Measurements from ENCODE around the gene IFI30.

Gene IFI30

DNA sequence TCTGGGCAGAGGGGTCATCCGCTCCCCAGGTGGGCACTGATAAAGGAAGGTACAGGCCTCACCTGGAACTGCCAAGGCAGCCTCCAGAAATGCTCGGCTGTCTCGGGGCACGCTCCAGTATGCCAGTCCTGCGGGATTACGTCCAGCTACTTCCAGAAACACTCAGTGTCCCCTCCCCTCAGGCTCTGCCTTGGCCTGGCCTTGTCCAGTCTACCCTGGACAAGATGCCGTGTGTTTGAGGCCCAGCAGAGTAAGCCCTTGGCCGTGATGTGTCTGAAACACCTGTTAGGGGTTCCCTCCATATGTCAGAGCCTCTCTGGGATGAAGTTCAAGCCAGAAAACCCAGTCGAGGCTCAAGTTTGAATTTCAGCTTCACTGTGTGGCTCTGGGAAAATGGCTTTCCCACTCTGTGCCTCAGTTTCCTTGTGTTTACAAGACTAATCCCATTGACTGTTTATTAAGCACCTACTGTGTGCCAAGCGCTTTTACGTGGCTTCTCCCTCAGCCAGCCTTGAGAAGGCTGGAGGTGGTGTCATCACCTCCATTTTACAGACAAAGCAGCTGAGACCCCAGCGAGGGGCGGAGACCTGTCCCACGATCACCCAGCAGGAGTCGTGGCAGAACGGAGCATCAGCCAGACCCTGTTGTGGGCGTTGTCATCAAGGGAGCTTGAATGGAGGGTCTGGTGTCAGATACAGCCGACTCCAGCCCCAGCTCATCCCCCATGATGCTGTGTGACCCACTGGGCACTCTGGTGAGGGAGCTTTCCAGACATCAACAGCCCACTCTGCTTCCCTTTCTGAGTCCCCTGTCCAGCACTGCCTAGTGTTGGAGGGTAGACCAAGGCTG lies 22.6 kb upstream of the IFI30 start:
- TF ChIP-seq, protein P1, sequence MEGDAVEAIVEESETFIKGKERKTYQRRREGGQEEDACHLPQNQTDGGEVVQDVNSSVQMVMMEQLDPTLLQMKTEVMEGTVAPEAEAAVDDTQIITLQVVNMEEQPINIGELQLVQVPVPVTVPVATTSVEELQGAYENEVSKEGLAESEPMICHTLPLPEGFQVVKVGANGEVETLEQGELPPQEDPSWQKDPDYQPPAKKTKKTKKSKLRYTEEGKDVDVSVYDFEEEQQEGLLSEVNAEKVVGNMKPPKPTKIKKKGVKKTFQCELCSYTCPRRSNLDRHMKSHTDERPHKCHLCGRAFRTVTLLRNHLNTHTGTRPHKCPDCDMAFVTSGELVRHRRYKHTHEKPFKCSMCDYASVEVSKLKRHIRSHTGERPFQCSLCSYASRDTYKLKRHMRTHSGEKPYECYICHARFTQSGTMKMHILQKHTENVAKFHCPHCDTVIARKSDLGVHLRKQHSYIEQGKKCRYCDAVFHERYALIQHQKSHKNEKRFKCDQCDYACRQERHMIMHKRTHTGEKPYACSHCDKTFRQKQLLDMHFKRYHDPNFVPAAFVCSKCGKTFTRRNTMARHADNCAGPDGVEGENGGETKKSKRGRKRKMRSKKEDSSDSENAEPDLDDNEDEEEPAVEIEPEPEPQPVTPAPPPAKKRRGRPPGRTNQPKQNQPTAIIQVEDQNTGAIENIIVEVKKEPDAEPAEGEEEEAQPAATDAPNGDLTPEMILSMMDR (IDR thresholded peaks at IDR 0.05; ENCODE audit: insufficient read depth, low read depth, low read length, missing control alignments), result no peak
- DNase-seq (ENCODE audit: low read depth), result no peak
- no peak overlapping the region for H3K4me3 ChIP-seq (ENCODE audit: low read length)

DNA sequence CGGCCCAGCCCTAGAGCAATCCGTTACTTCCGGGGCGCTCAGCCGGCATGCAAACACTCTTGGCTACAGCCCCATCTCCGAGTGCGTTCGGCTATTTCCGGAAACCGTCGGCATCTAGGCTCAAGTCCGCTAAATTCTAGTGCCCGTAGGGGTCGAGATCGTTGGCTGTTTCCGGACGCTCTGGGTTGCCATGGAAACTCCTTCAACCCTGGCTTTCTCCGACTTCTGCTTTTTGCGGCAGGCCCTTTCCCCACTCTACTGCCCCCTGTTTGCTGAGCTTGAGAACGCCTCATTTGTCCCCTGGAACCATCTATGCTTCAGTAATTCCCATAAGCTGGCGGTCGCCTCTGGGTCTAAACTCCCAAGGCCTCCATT lies 21.2 kb upstream of the IFI30 start:
- DNase-seq (ENCODE audit: low read depth), result peak; percentile 92
- TF ChIP-seq, protein P1 (IDR thresholded peaks at IDR 0.05; ENCODE audit: insufficient read depth, low read depth, low read length, missing control alignments), result peak; percentile 63
- peak overlapping the region; percentile 82 for H3K4me3 ChIP-seq (ENCODE audit: low read length)

GRCh38 chr19:18152817-18153555 lies 20.6 kb upstream of the IFI30 start, which contains the start of gene PIK3R2:
TSS of gene PIK3R2 (plus strand) at chr19:18153163. CDS start at chr19:18155880, 2,717 bp downstream.
- peak within 1 kb of the TSS; percentile 82 for H3K4me3 ChIP-seq (ENCODE audit: low read length)
- TF ChIP-seq, protein P1 (IDR thresholded peaks at IDR 0.05; ENCODE audit: insufficient read depth, low read depth, low read length, missing control alignments), result no peak
- DNase-seq (ENCODE audit: low read depth), result peak; percentile 99

DNA sequence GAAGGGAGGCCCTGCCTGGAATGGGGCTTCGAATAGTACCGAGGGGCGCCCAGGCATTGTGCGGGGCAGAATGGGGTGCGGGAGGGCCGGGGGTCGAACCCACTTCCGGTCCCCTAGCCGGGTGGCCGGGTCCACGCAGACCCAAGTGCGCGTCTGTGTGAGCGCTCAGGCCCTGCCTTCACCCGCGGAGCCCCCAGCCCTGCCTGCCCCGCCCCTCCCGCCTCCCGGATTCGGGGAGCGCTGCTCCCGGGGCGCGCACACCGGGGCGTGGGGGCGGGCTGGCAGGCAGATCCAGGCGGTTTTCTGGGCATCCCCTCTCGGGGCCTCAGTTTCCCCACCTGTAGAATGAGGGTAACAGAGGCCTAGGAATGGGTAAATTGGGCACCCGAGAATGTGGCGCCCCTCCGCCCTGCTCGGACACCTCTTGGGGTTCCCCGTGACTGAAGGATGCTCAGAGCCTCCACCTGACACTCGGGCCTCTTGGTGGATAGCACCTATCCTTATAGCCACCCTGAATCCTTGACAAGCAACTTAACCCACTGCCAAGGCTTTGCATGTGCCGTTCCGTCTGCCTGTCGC lies 20.0 kb upstream of the IFI30 start:
- DNase-seq (ENCODE audit: low read depth), result no peak
- H3K4me3 ChIP-seq (ENCODE audit: low read length), result peak overlapping the region; percentile 82
- TF ChIP-seq, protein P1 (IDR thresholded peaks at IDR 0.05; ENCODE audit: insufficient read depth, low read depth, low read length, missing control alignments), result no peak

DNA sequence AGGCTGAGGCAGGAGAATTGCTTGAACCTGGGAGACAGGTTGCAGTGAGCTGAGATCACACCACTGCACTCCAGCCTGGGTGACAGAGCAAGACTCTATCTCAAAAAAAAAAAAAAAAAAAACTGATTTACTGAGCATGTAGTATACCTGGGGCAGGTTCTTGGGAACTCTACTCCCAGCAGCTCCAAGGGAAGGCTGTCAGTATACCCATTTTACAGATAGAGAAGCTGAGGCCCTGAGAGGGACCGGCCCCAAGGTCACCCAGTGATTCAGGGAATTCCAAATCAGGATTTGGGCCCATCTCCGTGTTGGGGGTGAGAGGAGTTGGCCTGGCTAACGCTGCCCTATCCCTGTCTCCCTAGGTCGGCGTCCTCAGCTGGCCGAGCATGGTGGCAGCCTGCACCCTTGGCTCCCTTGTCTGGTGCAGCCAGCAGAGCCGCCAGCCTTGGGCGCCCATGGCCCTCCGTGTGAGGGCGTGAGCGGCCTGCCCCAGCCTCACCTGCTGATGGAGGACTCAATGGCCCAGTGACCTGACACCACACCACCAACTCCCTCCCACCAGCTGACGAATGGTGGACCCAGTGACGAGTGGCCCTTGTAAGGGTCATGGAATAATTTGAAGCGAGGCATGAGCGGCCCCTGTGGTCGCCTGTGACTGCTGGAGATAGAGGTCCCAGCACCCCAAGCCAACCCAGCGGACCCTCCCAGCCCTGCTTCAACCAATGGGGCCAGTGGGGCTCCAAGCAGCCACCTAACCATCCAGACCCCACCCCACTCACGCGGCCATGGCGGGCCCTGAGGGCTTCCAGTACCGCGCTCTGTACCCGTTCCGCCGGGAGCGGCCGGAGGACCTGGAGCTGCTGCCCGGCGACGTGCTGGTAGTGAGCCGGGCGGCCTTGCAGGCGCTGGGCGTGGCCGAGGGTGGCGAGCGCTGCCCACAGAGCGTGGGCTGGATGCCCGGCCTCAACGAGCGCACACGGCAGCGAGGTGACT lies 18.2 kb upstream of the IFI30 start:
- TF ChIP-seq, protein P1 (IDR thresholded peaks at IDR 0.05; ENCODE audit: insufficient read depth, low read depth, low read length, missing control alignments), result no peak
- no peak for DNase-seq (ENCODE audit: low read depth)
- no peak overlapping the region for H3K4me3 ChIP-seq (ENCODE audit: low read length)

GRCh38 chr19:18156268-18156667 lies 17.3 kb upstream of the IFI30 start:
- DNase-seq (ENCODE audit: low read depth), result no peak
- TF ChIP-seq, protein P1 (IDR thresholded peaks at IDR 0.05; ENCODE audit: insufficient read depth, low read depth, low read length, missing control alignments), result no peak
- no peak overlapping the region for H3K4me3 ChIP-seq (ENCODE audit: low read length)

All from epithelial cell of esophagus (primary cell).